Activated CD4-positive, alpha-beta T cell treated with anti-CD3 and anti-CD28 coated beads, Interleukin-2, amount 50 U/mL, for 1 hour (primary cell): Measurements from ENCODE around the gene TRAPPC10.
A peak's percentile ranks its signal among the peaks of the same experiment; 100 is the strongest.
"Not testable (repeated sequence)": the region's sequence is repeated elsewhere in the genome, so short reads cannot be mapped to it uniquely, and the experiment has no call there.

Experiments
- DNase-seq: peaks from one replicate; pipeline ENCODE4 v3.0.0-alpha.2; 2020

TRAPPC10 gene

DNA sequence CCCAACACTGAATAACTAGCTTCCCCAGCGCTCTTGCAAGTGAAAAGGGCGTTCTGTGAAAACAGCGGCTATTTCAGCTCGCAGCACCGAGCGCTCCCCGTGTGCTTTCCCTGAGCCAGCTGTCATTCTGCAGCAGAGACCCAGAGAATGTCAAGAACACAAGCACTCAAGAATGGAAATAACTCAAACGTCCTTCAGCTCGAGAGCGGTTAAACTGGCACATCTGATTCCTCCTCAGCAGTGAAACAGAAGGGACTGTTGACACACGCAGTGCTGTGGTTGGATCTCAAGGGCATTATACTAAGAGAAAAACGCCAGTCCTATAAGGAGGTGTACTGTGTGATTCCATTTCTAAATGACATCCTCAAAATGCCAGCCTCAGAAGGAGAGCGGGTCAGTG, 86.9 kb downstream of the TRAPPC10 start:
- DNase-seq = not testable (repeated sequence)

- DNase-seq = peak; percentile 35
These were observed 95.0 kb downstream of the TRAPPC10 start, which contains the start of gene PWP2 for GRCh38 chr21:44107026-44107501. PWP2 (plus strand) TSS chr21:44107399; CDS start chr21:44107417, 18 bp downstream.

- DNase-seq = not testable (repeated sequence)
These were observed 95.5 kb downstream of the TRAPPC10 start for GRCh38 chr21:44107589-44107988.

- not testable (repeated sequence) for DNase-seq
These were observed 101.7 kb downstream of the TRAPPC10 start for GRCh38 chr21:44113702-44114371.

- DNase-seq = not testable (repeated sequence)
These were observed 110.0 kb downstream of the TRAPPC10 start for GRCh38 chr21:44122131-44122530.

DNA sequence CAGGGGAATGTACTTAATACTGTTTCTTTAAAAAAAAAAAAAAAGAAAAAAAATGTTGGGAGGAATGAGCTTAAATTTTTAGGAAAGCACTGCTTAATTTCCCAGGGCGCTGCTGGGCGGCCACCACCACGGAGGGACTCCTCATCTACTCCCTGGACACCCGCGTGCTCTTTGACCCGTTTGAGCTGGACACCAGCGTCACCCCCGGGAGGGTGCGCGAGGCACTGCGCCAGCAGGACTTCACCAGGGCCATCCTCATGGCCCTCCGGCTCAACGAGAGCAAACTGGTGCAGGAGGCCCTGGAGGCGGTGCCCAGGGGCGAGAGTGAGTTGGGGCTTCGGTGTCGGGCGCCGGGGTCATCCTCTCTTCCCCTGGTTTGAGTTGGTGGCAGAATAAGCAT, 115.7 kb downstream of the TRAPPC10 start:
- DNase-seq = not testable (repeated sequence)

DNA sequence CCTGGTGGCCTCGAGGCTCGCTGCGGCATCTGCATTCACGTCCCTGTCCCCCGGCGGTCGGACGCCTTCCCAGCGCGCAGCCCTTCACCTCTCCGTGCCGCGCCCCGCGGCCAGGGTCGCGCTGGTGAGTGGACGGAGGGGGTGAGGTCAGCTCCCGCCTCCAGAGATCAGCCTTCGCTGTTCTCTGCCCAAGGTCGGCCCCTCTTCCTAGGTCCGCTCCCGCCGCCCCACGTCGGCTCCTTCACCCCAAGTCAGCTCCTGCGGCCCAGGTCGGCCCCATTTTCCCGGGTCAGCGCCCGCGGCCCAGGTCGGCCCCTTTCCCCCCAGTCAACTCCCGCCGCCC, 121.6 kb downstream of the TRAPPC10 start:
- not testable (repeated sequence) for DNase-seq

- not testable (repeated sequence) for DNase-seq
These were observed 122.6 kb downstream of the TRAPPC10 start for GRCh38 chr21:44134732-44135131.

GRCh38 chr21:44138039-44138438, 125.9 kb downstream of the TRAPPC10 start:
- not testable (repeated sequence) for DNase-seq

- DNase-seq = peak; percentile 0
These were observed 127.9 kb downstream of the TRAPPC10 start for GRCh38 chr21:44139787-44140551.

- not testable (repeated sequence) for DNase-seq
These were observed 128.4 kb downstream of the TRAPPC10 start for GRCh38 chr21:44140552-44140932.

DNA sequence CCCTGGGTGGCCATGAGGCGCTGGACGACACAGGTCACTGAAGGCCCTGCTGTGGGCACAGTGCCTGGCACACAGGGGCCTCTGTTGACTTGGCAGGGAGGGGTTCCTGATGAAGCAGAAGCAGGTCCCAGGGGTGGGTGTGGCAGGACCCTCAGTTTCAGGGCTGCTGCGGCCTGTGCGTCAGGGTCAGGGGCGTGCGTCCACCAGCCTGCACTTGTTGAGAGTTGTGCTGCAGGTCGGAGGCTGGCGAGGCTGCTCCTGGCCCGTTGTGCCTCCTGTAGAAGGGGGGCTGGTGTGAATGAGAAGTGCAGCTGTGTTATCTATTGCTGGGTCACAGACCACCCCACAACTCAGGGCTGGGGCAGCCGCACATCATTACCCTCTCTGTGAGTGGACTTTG, 130.4 kb downstream of the TRAPPC10 start:
- not testable (repeated sequence) for DNase-seq

DNA sequence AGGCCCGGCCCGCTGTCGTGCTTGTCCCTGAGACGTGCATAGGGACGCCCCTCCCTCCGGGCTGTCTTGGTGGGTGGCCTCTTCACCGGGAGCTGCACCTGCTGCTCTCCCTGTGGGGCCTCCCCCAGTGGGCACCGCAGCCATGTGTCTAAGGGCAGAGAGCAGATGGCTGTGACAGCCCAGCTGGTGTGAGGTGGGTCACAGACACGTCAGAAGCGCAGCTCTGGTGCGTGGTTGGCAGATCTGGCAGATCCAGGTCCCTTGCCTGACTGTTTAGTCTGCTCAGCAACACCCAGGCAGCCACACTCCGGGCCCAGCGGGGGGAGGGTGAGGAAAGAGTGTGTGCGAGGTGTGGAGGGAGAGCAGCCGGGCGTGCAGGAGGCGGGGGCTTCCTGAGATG, 131.3 kb downstream of the TRAPPC10 start:
- DNase-seq = not testable (repeated sequence)

DNA sequence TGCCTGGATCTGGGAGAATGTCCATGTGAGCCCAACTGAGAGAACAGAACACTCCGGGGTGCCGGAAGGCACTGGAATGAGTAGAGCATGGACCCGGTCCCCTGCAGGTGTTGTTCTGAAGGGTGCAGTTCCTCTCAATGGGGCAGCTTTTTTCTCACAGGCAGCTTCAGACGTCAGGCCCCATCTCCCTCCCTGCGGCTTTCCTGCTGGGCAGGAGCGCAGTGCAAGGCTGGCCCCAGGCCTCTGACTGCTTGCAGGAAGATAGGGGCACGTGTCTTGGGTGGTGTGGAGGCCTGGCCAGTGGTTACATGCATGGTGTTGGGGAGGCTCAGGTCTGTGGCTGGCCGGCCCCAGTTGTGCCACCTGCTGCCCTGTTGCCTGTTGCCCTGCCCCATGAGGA, 131.9 kb downstream of the TRAPPC10 start:
- DNase-seq = not testable (repeated sequence)

GRCh38 chr21:44144784-44145602, 132.9 kb downstream of the TRAPPC10 start:
- DNase-seq = not testable (repeated sequence)

- not testable (repeated sequence) for DNase-seq
These were observed 133.5 kb downstream of the TRAPPC10 start for GRCh38 chr21:44145616-44146015.

- DNase-seq = not testable (repeated sequence)
These were observed 135.0 kb downstream of the TRAPPC10 start for GRCh38 chr21:44147108-44147507.

- DNase-seq = not testable (repeated sequence)
These were observed 138.1 kb downstream of the TRAPPC10 start for GRCh38 chr21:44150255-44150654.

GRCh38 chr21:44153214-44153888, 141.2 kb downstream of the TRAPPC10 start:
- not testable (repeated sequence) for DNase-seq

GRCh38 chr21:44153889-44154228, 141.8 kb downstream of the TRAPPC10 start:
- peak; percentile 36 for DNase-seq

DNA sequence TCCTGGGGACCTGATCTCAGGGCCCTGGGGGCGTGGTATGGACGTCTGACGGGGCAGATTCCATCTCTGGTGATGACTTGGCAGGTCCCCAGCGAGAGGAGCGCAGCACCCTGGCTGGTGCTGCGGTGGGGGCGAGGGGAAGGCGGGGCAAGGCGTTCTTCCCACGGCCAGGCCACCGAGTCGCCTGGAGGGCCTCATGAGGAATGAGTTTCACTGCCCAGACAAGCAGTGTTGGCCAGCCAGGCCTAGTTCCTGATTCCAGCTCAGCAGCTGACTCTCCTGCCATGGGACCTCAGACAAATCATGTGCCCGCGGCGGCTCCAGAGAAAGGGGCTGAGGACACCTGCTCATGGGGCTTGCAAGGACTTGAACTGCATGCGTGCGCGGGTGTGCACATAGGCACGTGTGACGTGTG, 142.7 kb downstream of the TRAPPC10 start:
- DNase-seq = not testable (repeated sequence)

- not testable (repeated sequence) for DNase-seq
These were observed 143.3 kb downstream of the TRAPPC10 start for GRCh38 chr21:44155231-44155993.
